Naive thymus-derived CD4-positive, alpha-beta T cell (primary cell): ENCODE measurements around the gene KRTAP10-10. TPM values are rescaled to one million over a fixed set of nuclear protein-coding genes. Genes with fewer than 3 reads are reported as not detected.
A peak's percentile ranks its signal among the peaks of the same experiment; 100 is the strongest.
"Not testable (repeated sequence)": the region's sequence is repeated elsewhere in the genome, so short reads cannot be mapped to it uniquely, and the experiment has no call there.

Experiments
- ATAC-seq: fragments of 150-1000 bp; cut with Tn5 transposase; 2 replicates; pipeline ENCODE4 v1.10.0; 2021; ENCODE audit warnings: mild to moderate bottlenecking, moderate library complexity
- CTCF ChIA-PET: fragments of 350-600 bp; sonication (Branson Sonifier 250); formaldehyde crosslinking; loops from one replicate; lab custom pipeline; 2021; ENCODE audit warnings: antibody characterized with exemption; lab: Charles Lee
- POLR2A ChIA-PET: fragments of 350-600 bp; sonication (Branson Sonifier 250); formaldehyde crosslinking; loops from one replicate; lab custom pipeline; 2021; ENCODE audit warnings: antibody characterized with exemption, inconsistent platforms; lab: Charles Lee
- DNase-seq, 9 donors: peaks; one replicate each; pipeline versions ENCODE4 v3.0.0 to v3.0.0-alpha.2; 2020 to 2022; ENCODE audit warnings: mixed read lengths in 1 of 9
- H3K27ac ChIP-seq: one replicate; pipeline ENCODE4 v1.7.0; 2013; ENCODE audit warnings: mild to moderate bottlenecking, low read depth, low read length, moderate library complexity
- H3K27me3 ChIP-seq, 2 donors: one replicate each; pipeline ENCODE4 v1.7.0; 2013; ENCODE audit warnings: low read length in 2 of 2, mild to moderate bottlenecking in 2 of 2, moderate library complexity in 2 of 2; ENCODE audit not compliant: control insufficient read depth in 2 of 2, insufficient read depth in 2 of 2
- H3K36me3 ChIP-seq, 3 experiments: 1 replicate in 2 of 3; 2 replicates in 1 of 3; pipeline ENCODE4 v1.7.0; 2013; ENCODE audit warnings: low read length in 3 of 3, mild to moderate bottlenecking in 3 of 3, moderate library complexity in 1 of 3; ENCODE audit not compliant: insufficient read depth in 3 of 3, control insufficient read depth in 2 of 3
- H3K4me1 ChIP-seq, 2 donors: one replicate each; pipeline ENCODE4 v1.7.0; 2013; ENCODE audit warnings: low read length in 2 of 2, mild to moderate bottlenecking in 2 of 2, moderate library complexity in 1 of 2; ENCODE audit not compliant: control insufficient read depth in 2 of 2, insufficient read depth in 2 of 2
- H3K4me3 ChIP-seq: 2 replicates; pipeline ENCODE4 v1.7.0; 2013; ENCODE audit warnings: mild to moderate bottlenecking, low read length
- H3K9me3 ChIP-seq, 3 experiments: 1 replicate in 2 of 3; 2 replicates in 1 of 3; pipeline ENCODE4 v1.7.0; 2013; ENCODE audit warnings: low read length in 3 of 3; ENCODE audit not compliant: control insufficient read depth in 2 of 3
- H3K27ac Mint-ChIP-seq, 9 donors: one replicate each; pipeline ENCODE4 v1.8.0; 2020 to 2022; ENCODE audit warnings: mixed read lengths in 9 of 9, mild to moderate bottlenecking in 8 of 9, moderate library complexity in 5 of 9, inconsistent platforms in 2 of 9
- H3K27me3 Mint-ChIP-seq, 5 donors: one replicate each; pipeline ENCODE4 v1.8.0; 2021 to 2022; ENCODE audit warnings: mixed read lengths in 5 of 5, mild to moderate bottlenecking in 1 of 5
- H3K36me3 Mint-ChIP-seq, 5 donors: one replicate each; pipeline ENCODE4 v1.8.0; 2020 to 2022; ENCODE audit warnings: mixed read lengths in 5 of 5, mild to moderate bottlenecking in 3 of 5, inconsistent platforms in 1 of 5
- H3K4me1 Mint-ChIP-seq, 7 donors: one replicate each; pipeline ENCODE4 v1.8.0; 2020 to 2022; ENCODE audit warnings: mixed read lengths in 7 of 7, mild to moderate bottlenecking in 3 of 7, inconsistent platforms in 1 of 7
- H3K4me3 Mint-ChIP-seq, 10 donors: one replicate each; pipeline ENCODE4 v1.8.0; 2020 to 2022; ENCODE audit warnings: mild to moderate bottlenecking in 10 of 10, mixed read lengths in 10 of 10, moderate library complexity in 6 of 10, inconsistent platforms in 2 of 10
- H3K9me3 Mint-ChIP-seq, 11 donors: one replicate each; pipeline ENCODE4 v1.8.0; 2020 to 2022; ENCODE audit warnings: mixed read lengths in 11 of 11, mild to moderate bottlenecking in 4 of 11, inconsistent platforms in 1 of 11, moderate library complexity in 1 of 11
- intact Hi-C, 2 donors: fragments of 100-400 bp; cut with micrococcal nuclease; formaldehyde crosslinking; loops; one replicate each; pipeline ENCODE4 v1.15.1; 2023
- polyA plus RNA-seq, 2 donors: library from polyadenylated mRNA; unstranded; fragments of 300-500 nt; fragmentation: Illumina TruSeq; gene quantifications; one replicate each; pipeline ENCODE4 v1.2.3, GENCODE V29; 2021
- total RNA-seq, 6 experiments: library from RNA in 5 of 6; stranded (reverse) in 5 of 6; gene quantifications; 1 replicate in 5 of 6; 2 replicates in 1 of 6; pipeline ENCODE4 v1.2.3 and lab custom pipeline; 2021 to 2026

Gene KRTAP10-10
- total and polyA plus RNA-seq, 7 experiments from 2014 or later = not detected

- H3K36me3 ChIP-seq, ATAC-seq, H3K4me3 ChIP-seq, H3K4me1 ChIP-seq, H3K36me3 Mint-ChIP-seq, intact Hi-C loops, H3K27ac ChIP-seq, DNase-seq, CTCF ChIA-PET, POLR2A ChIA-PET, H3K27me3 ChIP-seq, H3K9me3 Mint-ChIP-seq, H3K9me3 ChIP-seq, H3K4me3 Mint-ChIP-seq: not testable (repeated sequence)
- Mint-ChIP-seq H3K27me3 (peaks cover 4 to 34% (median 8%) of the 10 kb centered on the region in 5 donors), H3K4me1 (peaks cover 0 to 12% (median 4%) of the 10 kb centered on the region in 7 donors), H3K27ac (peak overlapping the region in 1 of 9 donors; percentile 38)
Observed at GRCh38 chr21:44685050-44685449, 47.9 kb downstream of the KRTAP10-10 start.

- Mint-ChIP-seq H3K36me3 (no peaks in the 10 kb centered on the region), H3K4me3 (peak overlapping the region in 2 of 10 donors; percentile 18 to 65), H3K4me1 (peaks cover 2 to 19% (median 7%) of the 10 kb centered on the region in 7 donors), H3K9me3 (no peaks in the 10 kb centered on the region), H3K27me3 (peaks cover 4 to 31% (median 8%) of the 10 kb centered on the region in 5 donors), H3K27ac (peak overlapping the region in 1 of 9 donors; percentile 81)
- CTCF ChIA-PET = interaction anchor here (0.6 to 0.7 kb wide), 2 partner anchors 182 to 187 kb away, joined by 3 read pairs; partner anchors contain the start of gene PTTG1IP
- ATAC-seq (no peak), DNase-seq (no peak)
- Histone ChIP-seq H3K27ac (no peak overlapping the region), H3K4me1 (no peaks in the 10 kb centered on the region), H3K4me3 (no peak overlapping the region), H3K36me3 (no peaks in the 10 kb centered on the region), H3K27me3 (no peaks in the 10 kb centered on the region), H3K9me3 (no peaks in the 10 kb centered on the region)
- intact Hi-C loops = no loop called here
- POLR2A ChIA-PET = no interaction called here
Observed at GRCh38 chr21:44686000-44686781, 49.0 kb downstream of the KRTAP10-10 start.

- POLR2A ChIA-PET = no interaction called here
- Mint-ChIP-seq H3K27ac (peak overlapping the region in 1 of 9 donors; percentile 28), H3K27me3 (peaks cover 4 to 37% (median 8%) of the 10 kb centered on the region in 5 donors)
Observed at GRCh38 chr21:44686843-44687561, 49.8 kb downstream of the KRTAP10-10 start.

GRCh38 chr21:44687671-44688070 is 50.5 kb downstream of the KRTAP10-10 start:
- no peaks in the 10 kb centered on the region for H3K9me3 ChIP-seq
- H3K27ac Mint-ChIP-seq = no peak overlapping the region
- H3K27ac ChIP-seq = no peak overlapping the region
- peaks cover 5 to 27% (median 14%) of the 10 kb centered on the region in 7 donors for H3K4me1 Mint-ChIP-seq
- H3K36me3 Mint-ChIP-seq = peaks cover 0 to 4% (median under 1%) of the 10 kb centered on the region in 5 donors
- no peaks in the 10 kb centered on the region for H3K27me3 ChIP-seq
- H3K9me3 Mint-ChIP-seq = peaks cover 0 to 9% (median 1%) of the 10 kb centered on the region in 11 donors
- DNase-seq (no peak), ATAC-seq (no peak)
- POLR2A ChIA-PET = no interaction called here
- H3K36me3 ChIP-seq = no peaks in the 10 kb centered on the region
- CTCF ChIA-PET = no interaction called here
- no peak overlapping the region for H3K4me3 Mint-ChIP-seq
- no peak overlapping the region for H3K4me3 ChIP-seq
- H3K4me1 ChIP-seq = no peaks in the 10 kb centered on the region
- intact Hi-C loops = no loop called here
- peaks cover 4 to 37% (median 5%) of the 10 kb centered on the region in 5 donors for H3K27me3 Mint-ChIP-seq

More at GRCh38 chr21:44686843-44687561, 49.8 kb downstream of the KRTAP10-10 start:
- no peak overlapping the region for H3K27ac ChIP-seq
- ATAC-seq = no peak
- Mint-ChIP-seq H3K4me1 (peaks cover 5 to 27% (median 12%) of the 10 kb centered on the region in 7 donors), H3K9me3 (peaks cover 0 to 3% (median 0%) of the 10 kb centered on the region in 11 donors), H3K4me3 (no peak overlapping the region), H3K36me3 (no peaks in the 10 kb centered on the region)
- intact Hi-C loops = no loop called here
- DNase-seq = no peak
- H3K4me1 ChIP-seq = no peaks in the 10 kb centered on the region
- CTCF ChIA-PET = interaction anchor here (0.6 to 0.7 kb wide), 2 partner anchors 183 to 186 kb away, joined by 3 read pairs; partner anchors contain the start of gene PTTG1IP
- no peaks in the 10 kb centered on the region for H3K27me3 ChIP-seq
- H3K9me3 ChIP-seq = no peaks in the 10 kb centered on the region
- H3K36me3 ChIP-seq = no peaks in the 10 kb centered on the region
- H3K4me3 ChIP-seq = no peak overlapping the region

Other genes starting within 250 kb of the KRTAP10-10 start
- gene LRRC3, start 181.8 kb upstream of the KRTAP10-10 start, total RNA-seq = 1 to 10 TPM in 3 of 5 experiments, under 1 TPM in 2; 0.79 to 3.3 (median 1.0) TPM
- gene LRRC3, start 181.8 kb upstream of the KRTAP10-10 start, polyA plus RNA-seq = under 1 TPM; 0.06 to 0.66 TPM
- gene KRTAP10-1, start 97.2 kb upstream of the KRTAP10-10 start, total RNA-seq = not detected
- not detected for gene KRTAP10-1, start 97.2 kb upstream of the KRTAP10-10 start, polyA plus RNA-seq
- not detected for gene KRTAP10-2, start 85.9 kb upstream of the KRTAP10-10 start, total RNA-seq
- not detected for gene KRTAP10-2, start 85.9 kb upstream of the KRTAP10-10 start, polyA plus RNA-seq
- not detected for gene KRTAP10-3, start 78.6 kb upstream of the KRTAP10-10 start, total RNA-seq
- gene KRTAP10-3, start 78.6 kb upstream of the KRTAP10-10 start, polyA plus RNA-seq = not detected
- not detected for gene KRTAP10-4, start 63.6 kb upstream of the KRTAP10-10 start, total RNA-seq
- not detected for gene KRTAP10-4, start 63.6 kb upstream of the KRTAP10-10 start, polyA plus RNA-seq
- not detected for gene KRTAP10-5, start 56.8 kb upstream of the KRTAP10-10 start, total RNA-seq
- not detected for gene KRTAP10-5, start 56.8 kb upstream of the KRTAP10-10 start, polyA plus RNA-seq
- gene KRTAP10-6, start 44.9 kb upstream of the KRTAP10-10 start, total RNA-seq = not detected
- not detected for gene KRTAP10-6, start 44.9 kb upstream of the KRTAP10-10 start, polyA plus RNA-seq
- not detected for gene KRTAP10-7, start 36.8 kb upstream of the KRTAP10-10 start, total RNA-seq
- not detected for gene KRTAP10-7, start 36.8 kb upstream of the KRTAP10-10 start, polyA plus RNA-seq
- gene KRTAP10-8, start 25.3 kb upstream of the KRTAP10-10 start, total RNA-seq = not detected
- not detected for gene KRTAP10-8, start 25.3 kb upstream of the KRTAP10-10 start, polyA plus RNA-seq
- gene KRTAP10-9, start 10.3 kb upstream of the KRTAP10-10 start, total RNA-seq = not detected
- not detected for gene KRTAP10-9, start 10.3 kb upstream of the KRTAP10-10 start, polyA plus RNA-seq
- gene KRTAP10-11, start 9.1 kb downstream of the KRTAP10-10 start, total RNA-seq = not detected
- gene KRTAP10-11, start 9.1 kb downstream of the KRTAP10-10 start, polyA plus RNA-seq = not detected
- not detected for gene KRTAP12-4, start 17.3 kb downstream of the KRTAP10-10 start, total RNA-seq
- not detected for gene KRTAP12-4, start 17.3 kb downstream of the KRTAP10-10 start, polyA plus RNA-seq
- gene KRTAP12-3, start 20.6 kb downstream of the KRTAP10-10 start, total RNA-seq = 1 to 10 TPM in 1 of 5 experiments, not detected in 4; 1.1 TPM
- gene KRTAP12-3, start 20.6 kb downstream of the KRTAP10-10 start, polyA plus RNA-seq = not detected
- not detected for gene KRTAP12-2, start 29.6 kb downstream of the KRTAP10-10 start, total RNA-seq
- gene KRTAP12-2, start 29.6 kb downstream of the KRTAP10-10 start, polyA plus RNA-seq = not detected
- not detected for gene KRTAP12-1, start 44.8 kb downstream of the KRTAP10-10 start, total RNA-seq
- gene KRTAP12-1, start 44.8 kb downstream of the KRTAP10-10 start, polyA plus RNA-seq = not detected
- gene KRTAP10-12, start 59.8 kb downstream of the KRTAP10-10 start, total RNA-seq = not detected
- not detected for gene KRTAP10-12, start 59.8 kb downstream of the KRTAP10-10 start, polyA plus RNA-seq
- not detected for gene TSPEAR, start 74.2 kb downstream of the KRTAP10-10 start, total RNA-seq
- gene TSPEAR, start 74.2 kb downstream of the KRTAP10-10 start, polyA plus RNA-seq = under 1 TPM in 1 of 2 donors, not detected in 1; 0.07 TPM
- gene UBE2G2, start 164.5 kb downstream of the KRTAP10-10 start, total RNA-seq = 100 to 1,000 TPM; 108 to 150 (median 129) TPM
- gene UBE2G2, start 164.5 kb downstream of the KRTAP10-10 start, polyA plus RNA-seq = 10 to 100 TPM; 50.7 to 65.8 TPM
- 10 to 100 TPM; 46.9 to 91.7 (median 70.2) TPM for gene SUMO3, start 180.7 kb downstream of the KRTAP10-10 start, total RNA-seq
- gene SUMO3, start 180.7 kb downstream of the KRTAP10-10 start, polyA plus RNA-seq = 10 to 100 TPM; 85.1 to 88.9 TPM
- gene PTTG1IP, start 236.3 kb downstream of the KRTAP10-10 start, total RNA-seq = 100 to 1,000 TPM in 2 of 5 experiments, 10 to 100 TPM in 3; 83.8 to 122 (median 95.6) TPM
- gene PTTG1IP, start 236.3 kb downstream of the KRTAP10-10 start, polyA plus RNA-seq = 10 to 100 TPM; 60.9 to 79.8 TPM